Large intestine (tissue), 3 donors: ENCODE measurements around the gene FAM162A. TPM values are rescaled to one million over a fixed set of nuclear protein-coding genes. Genes with fewer than 3 reads are reported as not detected.
"Not testable (repeated sequence)": the region's sequence is repeated elsewhere in the genome, so short reads cannot be mapped to it uniquely, and the experiment has no call there.

Experiments used
- DNase-seq, 2 donors: peaks; one replicate each; pipeline versions ENCODE4 v3.0.0 to v3.0.0-alpha.2; 2013
- H3K27ac ChIP-seq: one replicate; pipeline ENCODE4 v1.5.1; 2013; ENCODE audit warnings: low read length
- H3K27me3 ChIP-seq: 2 replicates; pipeline ENCODE4 v1.6.1; 2013; ENCODE audit warnings: low read length; ENCODE audit not compliant: control insufficient read depth, insufficient read depth
- H3K36me3 ChIP-seq: 2 replicates; pipeline ENCODE4 v1.6.1; 2013; ENCODE audit warnings: low read length; ENCODE audit not compliant: control insufficient read depth, insufficient read depth
- H3K4me1 ChIP-seq: one replicate; pipeline ENCODE4 v1.6.1; 2013; ENCODE audit warnings: low read length; ENCODE audit not compliant: control insufficient read depth, insufficient read depth
- H3K4me3 ChIP-seq: one replicate; pipeline ENCODE4 v1.5.1; 2013; ENCODE audit warnings: low read length
- H3K9me3 ChIP-seq: one replicate; pipeline ENCODE4 v1.6.1; 2013; ENCODE audit warnings: mild to moderate bottlenecking, low read depth, low read length, moderate library complexity; ENCODE audit not compliant: control insufficient read depth
- WGBS: methylation state at CpG from one replicate; pipeline ENCODE4 v1.1.5; 2013; ENCODE audit warnings: low lambda C conversion rate; ENCODE audit not compliant: insufficient coverage; 5-methylcytosine and 5-hydroxymethylcytosine counted together
- polyA plus RNA-seq: library from polyadenylated mRNA; unstranded; fragments of 120-200 nt; gene quantifications from one replicate; pipeline ENCODE4 v1.2.1, GENCODE V29; 2013

FAM162A gene
- polyA plus RNA-seq, 1 donor = 60.4 TPM

DNA sequence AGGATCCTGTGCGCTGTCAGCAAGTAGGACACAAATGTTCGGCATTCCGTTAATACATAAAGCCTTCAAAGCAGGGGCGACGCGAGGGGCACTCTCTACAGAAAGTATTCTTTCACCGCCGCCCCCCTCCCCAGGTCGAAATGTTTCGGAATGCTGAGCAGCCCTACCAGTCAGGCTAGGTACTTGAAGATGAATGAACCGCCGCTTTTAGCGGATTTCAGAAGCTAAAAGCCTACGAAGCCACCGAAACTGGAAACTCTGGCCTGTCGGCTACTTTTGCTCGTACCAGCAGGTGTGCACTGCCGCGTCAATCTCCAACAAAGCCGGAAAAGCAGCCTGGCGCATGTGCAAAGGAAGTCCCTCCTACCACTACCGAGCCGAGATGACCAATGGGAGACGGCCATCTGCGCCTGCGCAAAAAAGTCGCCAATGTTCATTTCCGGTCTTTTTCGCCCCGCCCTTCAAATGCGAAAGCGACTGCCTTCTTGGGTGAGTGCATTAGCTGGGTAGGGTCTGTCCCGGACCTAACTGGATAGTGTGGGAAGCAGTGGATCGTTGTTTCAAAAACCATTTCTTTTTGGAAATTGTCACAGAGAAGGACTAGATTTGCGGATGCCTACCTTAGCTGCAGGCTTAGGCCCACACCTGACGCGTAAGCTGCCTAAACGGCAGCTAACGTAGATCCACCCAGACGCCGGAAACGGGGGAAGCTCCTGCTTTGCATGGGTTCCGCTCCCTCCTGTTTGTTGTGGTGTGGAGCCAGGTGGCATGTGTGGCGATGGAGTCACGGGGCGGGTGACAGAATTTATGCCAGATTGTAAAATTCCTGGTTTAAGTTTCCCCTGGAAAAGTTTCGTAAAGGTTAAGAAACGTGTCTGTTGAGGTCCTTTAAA is 32.0 kb downstream of the FAM162A start, which contains the start of gene WDR5B:
Gene WDR5B (minus strand): TSS at position 301 of the 893 bp plus-strand sequence. CDS start 534 bp downstream, outside the sequence.
- no CpG with 5 or more reads among the region's 48 CpGs for WGBS
- Histone ChIP-seq H3K27ac (peak within 1 kb of the TSS; percentile 96), H3K4me1 (peaks cover 17% of the 10 kb centered on the region), H3K4me3 (peak within 1 kb of the TSS; percentile 91), H3K36me3 (peaks cover 4% of the 10 kb centered on the region), H3K9me3 (no peaks in the 10 kb centered on the region), H3K27me3 (no peaks in the 10 kb centered on the region)
- DNase-seq = peak; percentile 98 to 99

DNA sequence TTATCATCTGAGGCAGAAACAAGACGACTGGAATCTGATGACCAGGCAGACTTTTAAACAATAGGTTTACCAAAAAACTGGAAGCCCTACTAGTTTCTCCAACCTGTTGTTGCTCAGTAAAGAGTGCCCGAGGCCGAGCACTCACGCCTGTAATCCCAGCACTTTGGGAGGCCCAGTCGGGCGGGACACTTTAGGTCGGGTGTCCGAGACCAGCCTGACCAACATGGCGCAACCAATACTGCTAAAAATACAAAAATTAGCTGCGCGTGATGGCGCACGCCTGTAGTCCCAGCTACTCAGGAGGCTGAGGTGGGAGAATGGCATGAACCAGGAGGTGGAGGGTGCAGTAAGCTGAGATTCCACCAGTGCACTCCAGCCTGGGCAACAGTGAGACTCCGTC is 33.0 kb downstream of the FAM162A start:
- peak overlapping the region; percentile 96 for H3K27ac ChIP-seq
- peak overlapping the region; percentile 91 for H3K4me3 ChIP-seq
- H3K4me1 ChIP-seq = peaks cover 17% of the 10 kb centered on the region
- H3K36me3 ChIP-seq = peaks cover 3% of the 10 kb centered on the region
- no CpG with 5 or more reads among the region's 14 CpGs for WGBS
- H3K27me3 ChIP-seq = no peaks in the 10 kb centered on the region
- H3K9me3 ChIP-seq = no peaks in the 10 kb centered on the region
- DNase-seq = peak; percentile 4 to 7

GRCh38 chr3:122421101-122421500 is 37.1 kb downstream of the FAM162A start:
- H3K36me3 ChIP-seq = peaks cover 19% of the 10 kb centered on the region

DNA sequence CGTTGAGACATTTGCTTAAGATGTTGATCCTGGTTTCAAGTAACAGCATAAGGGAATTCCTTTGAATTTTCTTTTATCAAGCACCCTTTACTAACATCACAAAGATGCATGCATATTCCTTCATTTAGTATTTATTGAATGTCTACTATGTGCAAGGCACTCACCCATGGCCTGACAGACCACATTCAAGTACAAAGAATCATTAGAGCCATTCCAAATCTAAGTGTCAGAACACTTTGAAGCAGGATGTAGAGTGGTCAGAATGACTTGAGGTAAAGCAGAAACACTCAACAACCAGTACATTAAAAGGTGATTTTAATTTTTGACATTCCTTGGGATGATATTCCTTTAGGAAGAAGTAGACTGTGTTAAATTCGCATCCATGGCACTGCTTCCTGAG is 37.9 kb downstream of the FAM162A start:
- H3K36me3 ChIP-seq = peaks cover 26% of the 10 kb centered on the region

More at GRCh38 chr3:122421101-122421500, 37.1 kb downstream of the FAM162A start:
- H3K4me1 ChIP-seq = peaks cover 8% of the 10 kb centered on the region
- WGBS = no CpG with 5 or more reads among the region's 4 CpGs
- no peak overlapping the region for H3K27ac ChIP-seq
- H3K27me3 ChIP-seq = no peaks in the 10 kb centered on the region
- no peak for DNase-seq
- H3K9me3 ChIP-seq = no peaks in the 10 kb centered on the region
- H3K4me3 ChIP-seq = no peak overlapping the region

GRCh38 chr3:122427857-122428471 is 44.0 kb downstream of the FAM162A start:
- peaks cover 5% of the 10 kb centered on the region for H3K9me3 ChIP-seq
- no peak for DNase-seq
- peaks cover 34% of the 10 kb centered on the region for H3K36me3 ChIP-seq
- no peak overlapping the region for H3K27ac ChIP-seq
- H3K27me3 ChIP-seq = no peaks in the 10 kb centered on the region
- no peak overlapping the region for H3K4me3 ChIP-seq
- WGBS = no CpG with 5 or more reads among the region's 2 CpGs
- H3K4me1 ChIP-seq = no peaks in the 10 kb centered on the region

More for the DNA sequence above, 37.9 kb downstream of the FAM162A start:
- H3K4me3 ChIP-seq = no peak overlapping the region
- WGBS = no CpG with 5 or more reads among the region's 2 CpGs
- no peak overlapping the region for H3K27ac ChIP-seq
- H3K27me3 ChIP-seq = no peaks in the 10 kb centered on the region
- DNase-seq = no peak
- H3K9me3 ChIP-seq = no peaks in the 10 kb centered on the region
- peaks cover 8% of the 10 kb centered on the region for H3K4me1 ChIP-seq

- DNase-seq = no peak
- no peak overlapping the region for H3K27ac ChIP-seq
- no peaks in the 10 kb centered on the region for H3K4me1 ChIP-seq
- no peaks in the 10 kb centered on the region for H3K27me3 ChIP-seq
- no peak overlapping the region for H3K4me3 ChIP-seq
- peaks cover 5% of the 10 kb centered on the region for H3K9me3 ChIP-seq
- H3K36me3 ChIP-seq = peaks cover 42% of the 10 kb centered on the region
- 100% methylated on average over 1 of the region's 2 CpGs for WGBS
Observed at GRCh38 chr3:122430371-122430770, 46.4 kb downstream of the FAM162A start.

DNA sequence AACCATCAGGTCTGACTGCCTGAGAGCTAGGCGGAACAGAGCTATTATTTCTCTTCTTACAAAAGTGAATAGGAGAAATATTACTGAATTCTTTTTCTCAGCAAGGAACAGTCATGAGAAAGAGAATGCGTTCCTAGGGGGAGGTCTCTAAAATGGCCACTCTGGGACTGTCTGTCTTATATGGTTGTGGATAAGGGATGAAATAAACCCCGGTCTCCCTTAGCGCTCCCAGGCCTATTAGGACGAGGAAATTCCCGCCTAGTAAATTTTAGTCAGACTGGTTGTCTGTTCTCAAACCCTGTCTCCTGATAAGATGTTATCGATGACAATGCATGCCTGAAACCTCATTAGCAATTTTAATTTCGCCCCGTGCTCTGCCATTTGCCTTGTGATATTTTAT is 52.0 kb downstream of the FAM162A start:
- 100% methylated on average over 3 of the region's 9 CpGs for WGBS
- no peak for DNase-seq
- Histone ChIP-seq H3K4me1 (no peaks in the 10 kb centered on the region), H3K36me3 (peaks cover 62% of the 10 kb centered on the region), H3K27me3 (no peaks in the 10 kb centered on the region), H3K27ac (no peak overlapping the region), H3K4me3 (no peak overlapping the region), H3K9me3 (peaks cover 11% of the 10 kb centered on the region)

- peaks cover 2% of the 10 kb centered on the region for H3K9me3 ChIP-seq
- H3K27me3 ChIP-seq = no peaks in the 10 kb centered on the region
- no CpG with 5 or more reads among the region's 10 CpGs for WGBS
- H3K36me3 ChIP-seq = peaks cover 54% of the 10 kb centered on the region
- H3K4me3 ChIP-seq = no peak overlapping the region
- no peak overlapping the region for H3K27ac ChIP-seq
- no peaks in the 10 kb centered on the region for H3K4me1 ChIP-seq
- DNase-seq = no peak
Observed at GRCh38 chr3:122443090-122443489, 59.1 kb downstream of the FAM162A start.

DNA sequence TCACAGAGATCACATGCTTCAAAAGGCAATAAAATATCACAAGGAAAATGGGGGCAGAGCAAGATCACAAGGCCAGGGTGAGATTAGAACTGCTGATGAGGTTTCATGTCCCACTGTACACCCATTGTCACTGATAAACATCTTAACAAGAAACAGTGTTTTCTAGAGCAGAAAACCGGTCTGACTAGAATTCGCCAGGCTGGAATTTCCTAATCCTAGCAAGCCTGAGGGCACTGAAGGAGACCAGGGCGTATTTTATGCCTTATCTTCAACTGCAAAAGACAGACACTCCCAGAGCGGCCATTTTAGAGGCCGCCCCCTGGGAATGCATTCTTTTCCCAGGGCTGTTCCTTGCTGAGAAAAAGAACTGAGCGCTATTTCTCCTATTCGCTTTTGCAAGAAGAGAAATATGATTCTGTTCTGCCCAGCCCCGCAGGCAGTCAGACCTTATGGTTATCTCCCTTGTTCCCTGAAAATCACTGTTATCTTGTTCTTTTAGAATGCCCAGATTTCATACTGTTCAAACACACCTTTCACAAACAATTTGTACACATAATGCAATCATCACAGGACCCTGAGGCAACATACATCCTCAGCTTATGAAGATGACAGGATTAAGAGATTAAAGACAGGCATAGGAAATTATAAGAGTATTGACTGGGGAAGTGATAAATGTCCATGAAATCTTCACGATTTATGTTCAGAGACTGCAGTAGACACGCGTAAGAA is 59.9 kb downstream of the FAM162A start:
- H3K27ac ChIP-seq, H3K9me3 ChIP-seq, H3K27me3 ChIP-seq, H3K4me3 ChIP-seq, DNase-seq, H3K4me1 ChIP-seq: not testable (repeated sequence)
- peaks cover 53% of the 10 kb centered on the region for H3K36me3 ChIP-seq
- 80% methylated on average over 2 of the region's 11 CpGs for WGBS

- WGBS = no CpG with 5 or more reads among the region's 5 CpGs
Observed at GRCh38 chr3:122444491-122444887, 60.5 kb downstream of the FAM162A start.

More at GRCh38 chr3:122444491-122444887, 60.5 kb downstream of the FAM162A start:
- not testable (repeated sequence) for H3K9me3 ChIP-seq, DNase-seq, H3K4me3 ChIP-seq, H3K27ac ChIP-seq, H3K27me3 ChIP-seq, H3K4me1 ChIP-seq
- peaks cover 53% of the 10 kb centered on the region for H3K36me3 ChIP-seq
